GM23248 (cell line): ENCODE measurements around the gene RAB36. TPM values are rescaled to one million over a fixed set of nuclear protein-coding genes. Genes with fewer than 3 reads are reported as not detected.
A peak's percentile ranks its signal among the peaks of the same experiment; 100 is the strongest.

ENCODE experiments used
- DNase-seq: peaks from one replicate; pipeline ENCODE4 v3.0.0-alpha.2; 2015
- H2AFZ ChIP-seq: fragments of 200-600 bp; sonication (generic); 2 replicates; pipeline ENCODE4 v1.6.1; 2016; ENCODE audit warnings: antibody characterized with exemption
- H3F3A ChIP-seq: fragments of 200-600 bp; sonication (generic); 2 replicates; pipeline ENCODE4 v1.6.1; 2016; ENCODE audit warnings: mild to moderate bottlenecking, antibody characterized with exemption, mixed run types; ENCODE audit not compliant: insufficient read depth
- H3K27ac ChIP-seq: fragments of 200-600 bp; sonication (generic); 2 replicates; pipeline ENCODE4 v1.5.1; 2016; ENCODE audit warnings: mild to moderate bottlenecking
- H3K27me3 ChIP-seq: fragments of 200-600 bp; sonication (generic); replicated peaks from 2 replicates; pipeline ENCODE4 v1.6.1; 2016; ENCODE audit warnings: mild to moderate bottlenecking; ENCODE audit not compliant: insufficient read depth
- H3K36me3 ChIP-seq: fragments of 200-600 bp; sonication (generic); 2 replicates; pipeline ENCODE4 v1.6.1; 2016; ENCODE audit warnings: low read depth, mild to moderate bottlenecking
- H3K4me1 ChIP-seq: fragments of 200-600 bp; sonication (generic); 2 replicates; pipeline ENCODE4 v1.6.1; 2016; ENCODE audit warnings: mild to moderate bottlenecking; ENCODE audit not compliant: insufficient read depth
- H3K4me2 ChIP-seq: fragments of 200-600 bp; sonication (generic); one replicate; pipeline ENCODE4 v1.6.1; 2016; ENCODE audit warnings: mild to moderate bottlenecking; ENCODE audit not compliant: unreplicated experiment
- H3K4me3 ChIP-seq: fragments of 200-600 bp; sonication (generic); 2 replicates; pipeline ENCODE4 v1.5.1; 2016; ENCODE audit warnings: mild to moderate bottlenecking
- H3K79me2 ChIP-seq: fragments of 200-600 bp; sonication (generic); 2 replicates; pipeline ENCODE4 v1.6.1; 2016; ENCODE audit warnings: mild to moderate bottlenecking; ENCODE audit not compliant: insufficient read depth
- H3K9ac ChIP-seq: fragments of 200-600 bp; sonication (generic); 2 replicates; pipeline ENCODE4 v1.6.1; 2016; ENCODE audit warnings: mild to moderate bottlenecking
- H3K9me2 ChIP-seq: fragments of 200-600 bp; sonication (generic); 2 replicates; pipeline ENCODE4 v1.6.1; 2016; ENCODE audit warnings: mixed run types, mild to moderate bottlenecking, moderate library complexity; ENCODE audit not compliant: insufficient read depth
- H3K9me3 ChIP-seq: fragments of 200-600 bp; sonication (generic); one replicate; pipeline ENCODE4 v1.6.1; 2017; ENCODE audit warnings: low read depth
- H4K20me1 ChIP-seq: fragments of 200-600 bp; sonication (generic); 2 replicates; pipeline ENCODE4 v1.6.0; 2016; ENCODE audit not compliant: insufficient read depth
- EZH2 ChIP-seq: fragments of 200-600 bp; sonication (generic); IDR thresholded peaks from 2 replicates; pipeline ENCODE4 v1.6.1; 2018; ENCODE audit warnings: antibody characterized with exemption, mild to moderate bottlenecking; ENCODE audit not compliant: insufficient read depth, poor library complexity, severe bottlenecking
- EZH2phosphoT487 ChIP-seq: fragments of 200-600 bp; sonication (generic); IDR thresholded peaks from 2 replicates; pipeline ENCODE4 v1.6.1; 2018; ENCODE audit warnings: antibody characterized with exemption, moderate library complexity, mild to moderate bottlenecking, low read depth; ENCODE audit not compliant: insufficient read depth
- WGBS, 2 experiments: methylation state at CpG; one replicate each; pipeline ENCODE4 v1.1.6; 2015 to 2017; ENCODE audit warnings: low lambda C conversion rate in 2 of 2, low coverage in 1 of 2; ENCODE audit errors: missing lambda C conversion rate in 2 of 2; 5-methylcytosine and 5-hydroxymethylcytosine counted together
- in situ Hi-C: fragments of 300-500 bp; cut with MboI; formaldehyde crosslinking; loops from 2 replicates; pipeline ENCODE4 v1.15.0; 2020
- polyA plus RNA-seq: library from polyadenylated mRNA; unstranded; fragments of >200 nt; fragmentation: Nextera tagmentation; extraction: Ambion mirVana; gene quantifications from 2 replicates; pipeline ENCODE4 v1.2.1, GENCODE V29; 2016
- total RNA-seq: library from RNA; depleted of rRNA; stranded (reverse); fragments of >200 nt; shearing (Covaris generic); gene quantifications from 2 replicates; pipeline ENCODE4 v1.2.3, GENCODE V29; 2014

The RAB36 gene
- total and polyA plus RNA-seq, 2 experiments from 2014 or later = 3.5 to 6.8 TPM

GRCh38 chr22:23137468-23137867 is 7.8 kb upstream of the RAB36 start:
- Histone ChIP-seq H3K9me3 (no peaks in the 10 kb centered on the region), H3K4me1 (peaks cover 7% of the 10 kb centered on the region), H3K4me3 (no peak overlapping the region), H3K79me2 (no peaks in the 10 kb centered on the region), H3K9me2 (no peaks in the 10 kb centered on the region), H3K36me3 (no peaks in the 10 kb centered on the region), H3F3A (no peaks in the 10 kb centered on the region), H3K27ac (no peak overlapping the region), H4K20me1 (no peaks in the 10 kb centered on the region), H3K4me2 (no peak overlapping the region), H2AFZ (no peak overlapping the region), H3K27me3 (no peaks in the 10 kb centered on the region), H3K9ac (no peak overlapping the region)
- WGBS, 2 experiments = 50 to 53% methylated on average over 3 of the region's 3 CpGs
- no peak for DNase-seq
- TF ChIP-seq EZH2phosphoT487 (no peak), EZH2 (no peak)
- in situ Hi-C loops = no loop called here

GRCh38 chr22:23137905-23138561 is 7.2 kb upstream of the RAB36 start:
- H3K9me2 ChIP-seq = no peaks in the 10 kb centered on the region
- in situ Hi-C loops = no loop called here
- no peak overlapping the region for H3K9ac ChIP-seq
- H3K27me3 ChIP-seq = no peaks in the 10 kb centered on the region
- peaks cover 7% of the 10 kb centered on the region for H3K4me1 ChIP-seq
- H3K36me3 ChIP-seq = no peaks in the 10 kb centered on the region
- H3K4me3 ChIP-seq = no peak overlapping the region
- peak; percentile 16 for DNase-seq
- no peak for TF ChIP-seq EZH2
- no peak for TF ChIP-seq EZH2phosphoT487
- no peak overlapping the region for H3K4me2 ChIP-seq
- no peaks in the 10 kb centered on the region for H3F3A ChIP-seq
- no peaks in the 10 kb centered on the region for H4K20me1 ChIP-seq
- H3K27ac ChIP-seq = no peak overlapping the region
- 67 to 72% methylated on average over 5 of the region's 5 CpGs for WGBS, 2 experiments
- no peaks in the 10 kb centered on the region for H3K79me2 ChIP-seq
- H3K9me3 ChIP-seq = no peaks in the 10 kb centered on the region
- no peak overlapping the region for H2AFZ ChIP-seq

GRCh38 chr22:23138584-23139435 is 6.5 kb upstream of the RAB36 start:
- Histone ChIP-seq H3K36me3 (no peaks in the 10 kb centered on the region), H4K20me1 (no peaks in the 10 kb centered on the region), H3K9me3 (no peaks in the 10 kb centered on the region), H3K27me3 (no peaks in the 10 kb centered on the region), H3K79me2 (no peaks in the 10 kb centered on the region), H3K4me3 (no peak overlapping the region), H3K9ac (no peak overlapping the region), H3K4me2 (no peak overlapping the region), H3K4me1 (peaks cover 7% of the 10 kb centered on the region), H3K9me2 (no peaks in the 10 kb centered on the region), H3F3A (no peaks in the 10 kb centered on the region), H3K27ac (no peak overlapping the region), H2AFZ (no peak overlapping the region)
- DNase-seq = no peak
- WGBS, 2 experiments = 85 to 88% methylated on average over 12 of the region's 12 CpGs
- in situ Hi-C loops = no loop called here
- TF ChIP-seq EZH2phosphoT487 (no peak), EZH2 (no peak)

- H3K9me3 ChIP-seq = no peaks in the 10 kb centered on the region
- H3K27ac ChIP-seq = no peak overlapping the region
- no peak overlapping the region for H3K4me3 ChIP-seq
- H3K4me1 ChIP-seq = peaks cover 10% of the 10 kb centered on the region
- TF ChIP-seq EZH2 = no peak
- no peaks in the 10 kb centered on the region for H3K9me2 ChIP-seq
- no peak for DNase-seq
- no peak overlapping the region for H3K4me2 ChIP-seq
- H3K79me2 ChIP-seq = no peaks in the 10 kb centered on the region
- no peak overlapping the region for H2AFZ ChIP-seq
- H3K36me3 ChIP-seq = no peaks in the 10 kb centered on the region
- H4K20me1 ChIP-seq = no peaks in the 10 kb centered on the region
- H3K27me3 ChIP-seq = no peaks in the 10 kb centered on the region
- no peak overlapping the region for H3K9ac ChIP-seq
- no peaks in the 10 kb centered on the region for H3F3A ChIP-seq
- in situ Hi-C loops = no loop called here
These were observed 4.9 kb upstream of the RAB36 start for GRCh38 chr22:23140385-23140784.
